DOHH2 (cell line): ENCODE results near the gene KIT.

Experiments used
- H3F3A ChIP-seq: fragments of 200-600 bp; sonication (generic), shearing (Covaris generic); 2 replicates; pipeline ENCODE4 v1.6.0; 2016; ENCODE audit warnings: antibody characterized with exemption, mild to moderate bottlenecking; ENCODE audit not compliant: control insufficient read depth, insufficient read depth
- H3K27ac ChIP-seq: fragments of 200-600 bp; sonication (generic); 2 replicates; pipeline ENCODE4 v1.5.1; 2014; ENCODE audit warnings: low read depth, mild to moderate bottlenecking, low read length, moderate library complexity
- H3K27me3 ChIP-seq: fragments of 200-600 bp; sonication (generic); 2 replicates; pipeline ENCODE4 v1.6.1; 2014; ENCODE audit warnings: mild to moderate bottlenecking, low read length, mixed read lengths; ENCODE audit not compliant: control insufficient read depth
- H3K36me3 ChIP-seq: fragments of 200-600 bp; sonication (generic); 2 replicates; pipeline ENCODE4 v1.6.1; 2014; ENCODE audit warnings: mild to moderate bottlenecking, low read length, moderate library complexity, mixed read lengths; ENCODE audit not compliant: control insufficient read depth
- H3K4me1 ChIP-seq: fragments of 200-600 bp; sonication (generic); 2 replicates; pipeline ENCODE4 v1.6.1; 2014; ENCODE audit warnings: mild to moderate bottlenecking, low read length, mixed read lengths; ENCODE audit not compliant: control insufficient read depth
- H3K4me2 ChIP-seq: fragments of 200-600 bp; sonication (generic); 2 replicates; pipeline ENCODE4 v1.6.0; 2014; ENCODE audit warnings: mild to moderate bottlenecking, low read length, moderate library complexity
- H3K4me3 ChIP-seq: fragments of 200-600 bp; sonication (generic); 2 replicates; pipeline ENCODE4 v1.5.1; 2014; ENCODE audit warnings: mild to moderate bottlenecking, low read length, mixed read lengths
- H3K79me2 ChIP-seq: fragments of 200-600 bp; sonication (generic); 2 replicates; pipeline ENCODE4 v1.6.1; 2014; ENCODE audit warnings: mild to moderate bottlenecking, low read length, mixed read lengths; ENCODE audit not compliant: control insufficient read depth
- H3K9me2 ChIP-seq: fragments of 200-600 bp; sonication (generic); replicated peaks from 2 replicates; pipeline ENCODE4 v1.6.1; 2014; ENCODE audit warnings: mild to moderate bottlenecking, low read length, mixed read lengths; ENCODE audit not compliant: control insufficient read depth
- H3K9me3 ChIP-seq: fragments of 200-600 bp; sonication (generic); 2 replicates; pipeline ENCODE4 v1.6.1; 2014; ENCODE audit warnings: antibody characterized with exemption, low read length, mixed read lengths; ENCODE audit not compliant: control insufficient read depth, insufficient read depth
- H4K20me1 ChIP-seq: fragments of 200-600 bp; sonication (generic); 2 replicates; pipeline ENCODE4 v1.6.0; 2014; ENCODE audit warnings: low read depth, mild to moderate bottlenecking, antibody characterized with exemption, low read length, moderate library complexity; ENCODE audit not compliant: control insufficient read depth, insufficient read depth
- CTCF ChIP-seq: fragments of 200-600 bp; sonication (generic); IDR thresholded peaks from one replicate; pipeline ENCODE4 v1.5.1; 2014; ENCODE audit warnings: antibody characterized with exemption, mild to moderate bottlenecking, low read depth, low read length; ENCODE audit not compliant: poor library complexity, severe bottlenecking
- EZH2phosphoT487 ChIP-seq: fragments of 200-600 bp; sonication (generic); IDR thresholded peaks from 2 replicates; pipeline ENCODE4 v1.6.1; 2017; ENCODE audit warnings: borderline replicate concordance, mild to moderate bottlenecking, antibody characterized with exemption, low read length, moderate library complexity, mixed read lengths

The KIT gene

DNA sequence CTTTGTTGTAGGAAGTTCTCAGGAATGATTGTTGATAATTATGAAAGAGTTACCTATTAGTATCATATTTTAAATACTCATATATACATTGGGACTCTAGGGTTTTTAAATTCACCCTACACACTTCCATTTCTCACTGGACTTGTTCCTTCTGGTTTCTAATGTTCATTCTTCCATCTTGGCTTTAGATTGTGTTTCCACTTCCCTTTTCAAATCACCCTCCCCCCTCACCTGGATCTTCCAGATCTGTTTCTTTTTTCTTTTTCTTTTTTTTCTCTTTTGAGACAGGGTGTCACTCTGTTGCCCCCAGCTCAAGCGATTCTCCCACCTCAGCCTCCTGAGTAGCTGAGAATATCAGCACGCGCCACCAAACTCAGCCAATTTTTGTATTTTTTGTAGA, 6.7 kb upstream of the KIT start:
- Histone ChIP-seq H3K27ac (no peak overlapping the region), H3K4me3 (no peak overlapping the region), H3K36me3 (no peaks in the 10 kb centered on the region), H3K9me3 (no peaks in the 10 kb centered on the region), H3K4me1 (no peaks in the 10 kb centered on the region), H3K79me2 (no peaks in the 10 kb centered on the region), H3F3A (no peaks in the 10 kb centered on the region), H3K27me3 (peaks cover 3% of the 10 kb centered on the region; the same call in 1 of the 2 replicates), H3K9me2 (no peaks in the 10 kb centered on the region), H3K4me2 (no peak overlapping the region), H4K20me1 (no peaks in the 10 kb centered on the region)
- TF ChIP-seq EZH2phosphoT487 (no peak), CTCF (no peak)

DNA sequence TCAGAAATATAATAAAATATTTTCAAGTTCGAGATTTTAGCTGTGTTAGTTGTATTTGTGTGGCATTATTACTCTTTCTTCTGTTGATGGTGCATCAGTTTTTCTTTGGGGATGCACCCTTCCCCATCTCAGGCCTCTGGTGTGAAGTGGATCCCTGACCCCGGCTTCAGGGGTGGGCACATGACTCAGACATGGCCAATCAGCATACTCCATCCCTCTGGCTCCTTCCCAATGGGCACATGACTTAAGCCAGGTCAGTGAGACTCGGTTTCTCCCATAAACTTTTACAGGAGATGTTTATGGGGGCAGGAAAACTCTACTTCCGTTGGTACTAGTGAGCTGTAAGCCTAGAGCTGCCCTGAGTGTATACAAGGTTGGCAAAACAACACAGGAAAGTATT, 3.0 kb upstream of the KIT start:
- no peaks in the 10 kb centered on the region for H3F3A ChIP-seq
- H3K4me1 ChIP-seq: no peaks in the 10 kb centered on the region
- H3K27ac ChIP-seq: no peak overlapping the region
- no peak for TF ChIP-seq EZH2phosphoT487
- TF ChIP-seq CTCF: no peak
- H3K79me2 ChIP-seq: no peaks in the 10 kb centered on the region
- H3K4me3 ChIP-seq: no peak overlapping the region
- H3K9me3 ChIP-seq: no peaks in the 10 kb centered on the region; the same call in 1 of the 2 replicates
- no peaks in the 10 kb centered on the region for H3K36me3 ChIP-seq
- no peak overlapping the region for H3K4me2 ChIP-seq
- H4K20me1 ChIP-seq: no peaks in the 10 kb centered on the region
- H3K9me2 ChIP-seq: no peaks in the 10 kb centered on the region
- peaks cover 3% of the 10 kb centered on the region; the same call in 1 of the 2 replicates for H3K27me3 ChIP-seq

GRCh38 chr4:54657185-54657550, 589 bp upstream of the KIT start:
- TF ChIP-seq CTCF: no peak
- no peak for TF ChIP-seq EZH2phosphoT487
- no peaks in the 10 kb centered on the region; the same call in 1 of the 2 replicates for H3K9me3 ChIP-seq
- no peaks in the 10 kb centered on the region for H3F3A ChIP-seq
- no peak overlapping the region for H3K4me2 ChIP-seq
- H3K9me2 ChIP-seq: no peaks in the 10 kb centered on the region
- no peaks in the 10 kb centered on the region for H3K79me2 ChIP-seq
- H3K4me3 ChIP-seq: no peak overlapping the region
- H3K27me3 ChIP-seq: peaks cover 3% of the 10 kb centered on the region; the same call in 1 of the 2 replicates
- H3K36me3 ChIP-seq: no peaks in the 10 kb centered on the region
- no peaks in the 10 kb centered on the region for H4K20me1 ChIP-seq
- H3K27ac ChIP-seq: no peak overlapping the region
- H3K4me1 ChIP-seq: no peaks in the 10 kb centered on the region
